K562 (cell line): ENCODE measurements around the gene SERTAD2. TPM values are rescaled to one million over a fixed set of nuclear protein-coding genes. Genes with fewer than 3 reads are reported as not detected.

Experiments
- ARNT ChIP-seq, 2 experiments: fragments of 450-650 bp; IDR thresholded peaks; 2 replicates each; pipeline ENCODE4 v1.6.1; 2016; ENCODE audit warnings: mild to moderate bottlenecking in 1 of 2
- DDX20 ChIP-seq: fragments of 450-650 bp; IDR thresholded peaks from 2 replicates; pipeline ENCODE4 v1.6.1; 2016; ENCODE audit warnings: missing genetic modification characterization, low read depth, mild to moderate bottlenecking, missing compliant biosample characterization, moderate library complexity
- DNMT1 ChIP-seq: fragments of 450-650 bp; IDR thresholded peaks from 2 replicates; pipeline ENCODE4 v1.6.1; 2016; ENCODE audit warnings: antibody characterized with exemption, mild to moderate bottlenecking
- HIVEP1 ChIP-seq: fragments of 250-450 bp; sonication (Bioruptor Pico); IDR thresholded peaks from 2 replicates; pipeline ENCODE4 v1.4.0; 2020; ENCODE audit warnings: mild to moderate bottlenecking
- MBD2 ChIP-seq: sonication (generic); IDR thresholded peaks from 2 replicates; pipeline ENCODE4 v1.6.1; 2016; ENCODE audit warnings: low read depth, borderline replicate concordance
- MEIS2 ChIP-seq: fragments of 450-650 bp; IDR thresholded peaks from 2 replicates; pipeline ENCODE4 v1.6.1; 2014; ENCODE audit warnings: mild to moderate bottlenecking; ENCODE audit not compliant: partially characterized antibody
- RB1 ChIP-seq: fragments of 450-650 bp; IDR thresholded peaks from 2 replicates; pipeline ENCODE4 v1.6.1; 2017; ENCODE audit warnings: low read depth, mild to moderate bottlenecking
- RBBP5 ChIP-seq: fragments of 200-600 bp; sonication (generic); IDR thresholded peaks from 2 replicates; pipeline ENCODE4 v1.6.1; 2012; ENCODE audit warnings: borderline replicate concordance, mild to moderate bottlenecking, low read length, control low read depth, inconsistent platforms; ENCODE audit not compliant: insufficient read depth, poor library complexity, severe bottlenecking
- SIRT6 ChIP-seq: IDR thresholded peaks from one replicate; pipeline ENCODE4 v1.6.1; 2012; ENCODE audit warnings: low read depth, mild to moderate bottlenecking, control low read depth, inconsistent platforms, low read length, moderate library complexity
- TAF9B ChIP-seq: fragments of 450-650 bp; IDR thresholded peaks from 2 replicates; pipeline ENCODE4 v1.6.1; 2018; ENCODE audit warnings: mild to moderate bottlenecking; ENCODE audit not compliant: partially characterized antibody
- ZNF274 ChIP-seq: IDR thresholded peaks from 2 replicates; pipeline ENCODE4 v1.6.1; 2011; ENCODE audit warnings: low read depth, mild to moderate bottlenecking, low read length, moderate library complexity, borderline replicate concordance
- ZNF431 ChIP-seq: sonication (generic); formaldehyde crosslinking; IDR thresholded peaks from 2 replicates; pipeline ENCODE4 v1.8.0; 2022; ENCODE audit warnings: mild to moderate bottlenecking, missing genetic modification reagents
- polyA plus RNA-seq, 8 experiments: library from polyadenylated mRNA; depleted of rRNA in 4 of 8; stranded (reverse) in 5 of 8; unstranded in 3 of 8; fragments of >200 nt; fragmentation: Nextera tagmentation in 2 of 8; fragmentation: Illumina TruSeq in 1 of 8; extraction: Ambion mirVana in 2 of 8; extraction: Trizol in 1 of 8; gene quantifications; 2 replicates each; pipeline versions ENCODE4 v1.2.1 to v1.2.3, GENCODE V29; 2011 to 2014; ENCODE audit warnings: inconsistent platforms in 1 of 8, missing spikeins in 1 of 8
- total RNA-seq, 7 experiments: library from RNA; depleted of rRNA in 6 of 7; stranded (reverse); fragments of >200 nt in 6 of 7; fragmentation: Illumina TruSeq in 2 of 7; extraction: Trizol in 2 of 7; gene quantifications; 2 replicates each; pipeline versions ENCODE4 v1.2.1 to v1.2.3, GENCODE V29; 2011 to 2021; ENCODE audit warnings: low replicate concordance in 1 of 7
- TF ChIP-seq, protein P1 (sequence below): fragments of 450-650 bp; formaldehyde crosslinking; conservative IDR thresholded peaks from 2 replicates; pipeline ENCODE4 v1.4.0; 2022; ENCODE audit warnings: mild to moderate bottlenecking, missing genetic modification characterization
- TF ChIP-seq, protein P2 (sequence below): sonication (generic); formaldehyde crosslinking; IDR thresholded peaks from 2 replicates; pipeline ENCODE4 v1.8.0; 2022; ENCODE audit warnings: mild to moderate bottlenecking, missing genetic modification reagents, borderline replicate concordance
- TF ChIP-seq, protein P3 (sequence below): sonication (generic); formaldehyde crosslinking; IDR thresholded peaks from 2 replicates; pipeline ENCODE4 v1.8.0; 2022; ENCODE audit warnings: mild to moderate bottlenecking, missing genetic modification reagents
- TF ChIP-seq, protein P4 (sequence below): fragments of 250-450 bp; sonication (Bioruptor Pico); IDR thresholded peaks from 2 replicates; pipeline ENCODE4 v1.4.0; 2020; ENCODE audit warnings: mild to moderate bottlenecking, moderate library complexity
- TF ChIP-seq, protein P5 (sequence below): sonication (generic); formaldehyde crosslinking; IDR thresholded peaks from 2 replicates; pipeline ENCODE4 v1.8.0; 2023; ENCODE audit warnings: mild to moderate bottlenecking, missing genetic modification reagents

The SERTAD2 gene
- total and polyA plus RNA-seq, 9 of the 15 experiments (the other 6 are each of a cell fraction or from before 2014, with no cell fraction given): 3.0 to 12.5 (median 6.1) TPM

DNA sequence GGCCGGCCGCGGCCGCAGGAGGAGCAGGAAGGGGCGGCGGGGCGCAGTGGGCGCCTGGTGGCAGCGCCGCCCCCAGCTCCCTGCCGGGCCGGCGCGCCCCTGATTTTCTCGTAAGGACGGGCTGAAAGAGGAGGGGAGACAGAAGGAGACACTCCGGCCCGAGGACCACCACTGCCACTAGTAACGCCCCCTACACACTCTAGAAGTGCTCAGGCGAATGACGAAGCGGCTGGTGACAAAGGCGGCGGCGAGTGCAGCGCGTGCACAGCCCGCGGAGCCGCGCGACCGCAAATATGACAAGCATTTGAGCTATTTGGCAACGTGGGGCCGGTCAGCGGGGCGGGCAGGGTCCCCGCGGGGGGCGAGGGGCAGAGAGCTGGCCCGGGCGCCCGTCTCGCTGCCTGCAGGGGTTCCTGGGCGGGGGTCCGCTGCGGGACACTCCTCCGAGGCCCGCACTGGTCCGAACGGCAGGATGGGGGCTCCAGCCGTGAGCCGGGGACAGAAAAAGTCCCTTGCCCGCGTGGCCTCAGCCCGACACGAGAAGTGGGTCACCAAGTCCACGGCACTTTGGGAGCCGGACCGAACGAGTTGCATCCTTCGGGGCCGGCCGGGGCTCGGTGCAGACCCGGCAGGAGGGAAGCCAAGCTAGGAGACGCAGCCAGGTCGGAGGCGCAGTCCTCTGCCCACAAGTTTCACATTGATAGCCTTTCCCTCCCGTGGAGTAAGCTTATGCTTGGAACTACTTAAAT, 524 bp upstream of the SERTAD2 start (continued):
- TF ChIP-seq, protein P1, sequence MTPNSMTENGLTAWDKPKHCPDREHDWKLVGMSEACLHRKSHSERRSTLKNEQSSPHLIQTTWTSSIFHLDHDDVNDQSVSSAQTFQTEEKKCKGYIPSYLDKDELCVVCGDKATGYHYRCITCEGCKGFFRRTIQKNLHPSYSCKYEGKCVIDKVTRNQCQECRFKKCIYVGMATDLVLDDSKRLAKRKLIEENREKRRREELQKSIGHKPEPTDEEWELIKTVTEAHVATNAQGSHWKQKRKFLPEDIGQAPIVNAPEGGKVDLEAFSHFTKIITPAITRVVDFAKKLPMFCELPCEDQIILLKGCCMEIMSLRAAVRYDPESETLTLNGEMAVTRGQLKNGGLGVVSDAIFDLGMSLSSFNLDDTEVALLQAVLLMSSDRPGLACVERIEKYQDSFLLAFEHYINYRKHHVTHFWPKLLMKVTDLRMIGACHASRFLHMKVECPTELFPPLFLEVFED: no peak
- TF ChIP-seq, protein P2, sequence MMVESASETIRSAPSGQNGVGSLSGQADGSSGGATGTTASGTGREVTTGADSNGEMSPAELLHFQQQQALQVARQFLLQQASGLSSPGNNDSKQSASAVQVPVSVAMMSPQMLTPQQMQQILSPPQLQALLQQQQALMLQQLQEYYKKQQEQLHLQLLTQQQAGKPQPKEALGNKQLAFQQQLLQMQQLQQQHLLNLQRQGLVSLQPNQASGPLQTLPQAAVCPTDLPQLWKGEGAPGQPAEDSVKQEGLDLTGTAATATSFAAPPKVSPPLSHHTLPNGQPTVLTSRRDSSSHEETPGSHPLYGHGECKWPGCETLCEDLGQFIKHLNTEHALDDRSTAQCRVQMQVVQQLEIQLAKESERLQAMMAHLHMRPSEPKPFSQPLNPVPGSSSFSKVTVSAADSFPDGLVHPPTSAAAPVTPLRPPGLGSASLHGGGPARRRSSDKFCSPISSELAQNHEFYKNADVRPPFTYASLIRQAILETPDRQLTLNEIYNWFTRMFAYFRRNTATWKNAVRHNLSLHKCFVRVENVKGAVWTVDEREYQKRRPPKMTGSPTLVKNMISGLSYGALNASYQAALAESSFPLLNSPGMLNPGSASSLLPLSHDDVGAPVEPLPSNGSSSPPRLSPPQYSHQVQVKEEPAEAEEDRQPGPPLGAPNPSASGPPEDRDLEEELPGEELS: no peak
- no peak for TF ChIP-seq TAF9B
- peak; percentile 68; the same call in 1 of the 2 replicates for TF ChIP-seq RB1
- no peak for TF ChIP-seq DNMT1
- TF ChIP-seq RBBP5: peak; percentile 46
- TF ChIP-seq MEIS2: no peak
- TF ChIP-seq, protein P3, sequence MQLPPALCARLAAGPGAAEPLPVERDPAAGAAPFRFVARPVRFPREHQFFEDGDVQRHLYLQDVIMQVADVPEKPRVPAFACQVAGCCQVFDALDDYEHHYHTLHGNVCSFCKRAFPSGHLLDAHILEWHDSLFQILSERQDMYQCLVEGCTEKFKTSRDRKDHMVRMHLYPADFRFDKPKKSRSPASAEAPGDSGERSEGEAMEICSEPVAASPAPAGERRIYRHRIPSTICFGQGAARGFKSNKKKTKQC: peak; percentile 59; the same call in 1 of the 2 replicates
- no peak for TF ChIP-seq ZNF431 (CRISPR knock-in tag)
- no peak for TF ChIP-seq ARNT (IDR thresholded peaks at IDR 0.05)
- no peak for TF ChIP-seq ZNF274
- TF ChIP-seq HIVEP1 (CRISPR knock-in tag): no peak
- TF ChIP-seq MBD2: no peak
- no peak for TF ChIP-seq DDX20
- TF ChIP-seq, protein P4, sequence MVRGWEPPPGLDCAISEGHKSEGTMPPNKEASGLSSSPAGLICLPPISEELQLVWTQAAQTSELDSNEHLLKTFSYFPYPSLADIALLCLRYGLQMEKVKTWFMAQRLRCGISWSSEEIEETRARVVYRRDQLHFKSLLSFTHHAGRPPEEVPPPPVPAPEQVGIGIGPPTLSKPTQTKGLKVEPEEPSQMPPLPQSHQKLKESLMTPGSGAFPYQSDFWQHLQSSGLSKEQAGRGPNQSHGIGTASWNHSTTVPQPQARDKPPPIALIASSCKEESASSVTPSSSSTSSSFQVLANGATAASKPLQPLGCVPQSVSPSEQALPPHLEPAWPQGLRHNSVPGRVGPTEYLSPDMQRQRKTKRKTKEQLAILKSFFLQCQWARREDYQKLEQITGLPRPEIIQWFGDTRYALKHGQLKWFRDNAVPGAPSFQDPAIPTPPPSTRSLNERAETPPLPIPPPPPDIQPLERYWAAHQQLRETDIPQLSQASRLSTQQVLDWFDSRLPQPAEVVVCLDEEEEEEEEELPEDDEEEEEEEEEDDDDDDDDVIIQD (CRISPR knock-in tag): no peak
- TF ChIP-seq, protein P5, sequence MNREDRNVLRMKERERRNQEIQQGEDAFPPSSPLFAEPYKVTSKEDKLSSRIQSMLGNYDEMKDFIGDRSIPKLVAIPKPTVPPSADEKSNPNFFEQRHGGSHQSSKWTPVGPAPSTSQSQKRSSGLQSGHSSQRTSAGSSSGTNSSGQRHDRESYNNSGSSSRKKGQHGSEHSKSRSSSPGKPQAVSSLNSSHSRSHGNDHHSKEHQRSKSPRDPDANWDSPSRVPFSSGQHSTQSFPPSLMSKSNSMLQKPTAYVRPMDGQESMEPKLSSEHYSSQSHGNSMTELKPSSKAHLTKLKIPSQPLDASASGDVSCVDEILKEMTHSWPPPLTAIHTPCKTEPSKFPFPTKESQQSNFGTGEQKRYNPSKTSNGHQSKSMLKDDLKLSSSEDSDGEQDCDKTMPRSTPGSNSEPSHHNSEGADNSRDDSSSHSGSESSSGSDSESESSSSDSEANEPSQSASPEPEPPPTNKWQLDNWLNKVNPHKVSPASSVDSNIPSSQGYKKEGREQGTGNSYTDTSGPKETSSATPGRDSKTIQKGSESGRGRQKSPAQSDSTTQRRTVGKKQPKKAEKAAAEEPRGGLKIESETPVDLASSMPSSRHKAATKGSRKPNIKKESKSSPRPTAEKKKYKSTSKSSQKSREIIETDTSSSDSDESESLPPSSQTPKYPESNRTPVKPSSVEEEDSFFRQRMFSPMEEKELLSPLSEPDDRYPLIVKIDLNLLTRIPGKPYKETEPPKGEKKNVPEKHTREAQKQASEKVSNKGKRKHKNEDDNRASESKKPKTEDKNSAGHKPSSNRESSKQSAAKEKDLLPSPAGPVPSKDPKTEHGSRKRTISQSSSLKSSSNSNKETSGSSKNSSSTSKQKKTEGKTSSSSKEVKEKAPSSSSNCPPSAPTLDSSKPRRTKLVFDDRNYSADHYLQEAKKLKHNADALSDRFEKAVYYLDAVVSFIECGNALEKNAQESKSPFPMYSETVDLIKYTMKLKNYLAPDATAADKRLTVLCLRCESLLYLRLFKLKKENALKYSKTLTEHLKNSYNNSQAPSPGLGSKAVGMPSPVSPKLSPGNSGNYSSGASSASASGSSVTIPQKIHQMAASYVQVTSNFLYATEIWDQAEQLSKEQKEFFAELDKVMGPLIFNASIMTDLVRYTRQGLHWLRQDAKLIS (CRISPR knock-in tag): no peak
- no peak for TF ChIP-seq SIRT6
